Ovary (tissue), 3 donors: Measurements from ENCODE around the gene ZKSCAN1.

Experiments
- EP300 ChIP-seq: sonication (generic); formaldehyde crosslinking; IDR thresholded peaks from one replicate; pipeline ENCODE4 v1.6.1; 2017; ENCODE audit warnings: antibody characterized with exemption
- POLR2A ChIP-seq: fragments of 450-650 bp; IDR thresholded peaks from one replicate; pipeline ENCODE4 v1.6.1; 2017; ENCODE audit warnings: antibody characterized with exemption, mild to moderate bottlenecking, moderate library complexity
- TF ChIP-seq, protein P1 (sequence below), 3 donors: fragments of 450-650 bp in 2 of 3; fragments of 200-600 bp in 1 of 3; IDR thresholded peaks; one replicate each; pipeline versions ENCODE4 v1.5.1 to v1.8.0; 2016 to 2022; ENCODE audit warnings: antibody characterized with exemption in 3 of 3, mild to moderate bottlenecking in 1 of 3
- donor health status: DM: no; HTN: no; CAD: no.

DNA sequence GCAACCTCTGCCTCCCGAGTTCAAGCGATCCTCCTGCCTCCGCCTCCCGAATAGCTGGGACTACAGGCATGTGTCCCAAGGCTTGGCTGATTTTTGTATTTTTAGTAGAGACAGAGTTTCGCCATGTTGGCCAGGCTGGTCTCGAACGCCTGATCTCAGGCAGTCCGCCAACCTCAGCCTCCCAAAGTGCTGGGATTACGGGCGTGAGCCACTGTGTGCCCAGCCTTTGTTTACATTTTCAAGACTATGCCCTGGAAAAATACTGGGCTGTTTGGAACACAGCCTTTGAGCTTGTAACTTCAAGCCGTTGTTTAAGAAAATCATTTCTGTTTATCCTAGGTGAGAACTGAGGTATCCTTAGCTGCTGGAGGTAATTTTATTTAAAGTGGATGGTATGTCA, 1.9 kb downstream of the ZKSCAN1 start:
- no peak for TF ChIP-seq POLR2A
- TF ChIP-seq, protein P1, sequence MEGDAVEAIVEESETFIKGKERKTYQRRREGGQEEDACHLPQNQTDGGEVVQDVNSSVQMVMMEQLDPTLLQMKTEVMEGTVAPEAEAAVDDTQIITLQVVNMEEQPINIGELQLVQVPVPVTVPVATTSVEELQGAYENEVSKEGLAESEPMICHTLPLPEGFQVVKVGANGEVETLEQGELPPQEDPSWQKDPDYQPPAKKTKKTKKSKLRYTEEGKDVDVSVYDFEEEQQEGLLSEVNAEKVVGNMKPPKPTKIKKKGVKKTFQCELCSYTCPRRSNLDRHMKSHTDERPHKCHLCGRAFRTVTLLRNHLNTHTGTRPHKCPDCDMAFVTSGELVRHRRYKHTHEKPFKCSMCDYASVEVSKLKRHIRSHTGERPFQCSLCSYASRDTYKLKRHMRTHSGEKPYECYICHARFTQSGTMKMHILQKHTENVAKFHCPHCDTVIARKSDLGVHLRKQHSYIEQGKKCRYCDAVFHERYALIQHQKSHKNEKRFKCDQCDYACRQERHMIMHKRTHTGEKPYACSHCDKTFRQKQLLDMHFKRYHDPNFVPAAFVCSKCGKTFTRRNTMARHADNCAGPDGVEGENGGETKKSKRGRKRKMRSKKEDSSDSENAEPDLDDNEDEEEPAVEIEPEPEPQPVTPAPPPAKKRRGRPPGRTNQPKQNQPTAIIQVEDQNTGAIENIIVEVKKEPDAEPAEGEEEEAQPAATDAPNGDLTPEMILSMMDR (IDR thresholded peaks at IDR 0.05): no peak
- no peak for TF ChIP-seq EP300
